ENCODE data around the gene TRMT44.

DNA sequence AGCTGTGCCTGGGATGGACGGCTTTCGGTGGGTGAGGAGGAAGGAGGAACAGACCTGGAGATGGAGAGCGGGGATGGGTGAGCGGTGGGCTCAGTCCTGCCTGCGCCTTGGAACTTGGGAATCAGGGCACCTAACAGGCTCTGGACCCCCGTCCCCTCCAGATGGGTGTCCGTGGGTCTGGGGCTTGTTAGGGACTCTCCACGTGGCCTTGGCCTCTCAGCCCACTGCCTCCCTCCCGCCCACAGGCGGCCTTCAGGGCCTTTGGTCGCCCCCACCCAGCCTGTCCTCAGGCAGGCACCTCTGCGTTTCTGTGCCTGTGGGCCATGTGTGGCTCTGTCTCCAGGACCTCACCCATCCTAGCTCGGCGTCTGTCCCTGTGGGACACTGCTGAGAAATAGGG, 29.0 kb downstream of the TRMT44 start:
- TF ChIP-seq CTCF (IDR thresholded peaks at IDR 0.05): no peak
- no peak for TF ChIP-seq POLR2A (IDR thresholded peaks at IDR 0.05)
